ENCODE measurements around the gene SUPV3L1. TPM values are rescaled to one million over a fixed set of nuclear protein-coding genes. Genes with fewer than 3 reads are reported as not detected.

SUPV3L1 gene
- total RNA-seq, 3 donors from 2014 or later (not counting 1 experiment from before 2014, with no cell fraction given): 56.6 to 104 (median 67.1) TPM

DNA sequence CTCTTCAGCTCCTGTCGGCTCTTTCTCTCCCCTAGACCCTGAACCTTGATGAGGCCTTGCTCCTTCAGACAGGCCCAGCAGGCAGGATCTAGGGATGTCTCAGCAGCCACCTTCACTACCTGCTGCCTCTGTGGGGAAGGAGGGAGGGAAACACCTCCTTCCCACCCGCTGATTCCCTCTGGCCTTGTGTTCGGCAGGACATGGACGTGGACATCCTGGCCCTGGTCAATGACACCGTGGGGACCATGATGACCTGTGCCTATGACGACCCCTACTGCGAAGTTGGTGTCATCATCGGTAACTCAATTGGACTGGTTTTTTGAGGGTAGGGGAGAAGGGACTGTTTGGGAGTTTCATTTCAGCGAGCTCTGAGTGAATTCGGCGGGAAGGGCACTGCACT, 60.4 kb downstream of the SUPV3L1 start:
- H3K9me3 Mint-ChIP-seq: no peaks in the 10 kb centered on the region
- Histone ChIP-seq H3K9me3 (ENCODE audit: control insufficient read depth, insufficient read depth, low read length) (no peaks in the 10 kb centered on the region), H3K36me3 (ENCODE audit: control insufficient read depth, insufficient read depth, low read length) (no peaks in the 10 kb centered on the region), H3K4me1 (ENCODE audit: control insufficient read depth, insufficient read depth, low read length) (peaks cover 10% of the 10 kb centered on the region), H3K27ac (ENCODE audit: low read length) (no peak overlapping the region), H3K4me3 (ENCODE audit: low read length) (no peak overlapping the region), H3K27me3 (ENCODE audit: control insufficient read depth, insufficient read depth, low read length) (no peaks in the 10 kb centered on the region)
- no peak for ATAC-seq
- H3K4me3 Mint-ChIP-seq: no peak overlapping the region
- TF ChIP-seq, protein P1, sequence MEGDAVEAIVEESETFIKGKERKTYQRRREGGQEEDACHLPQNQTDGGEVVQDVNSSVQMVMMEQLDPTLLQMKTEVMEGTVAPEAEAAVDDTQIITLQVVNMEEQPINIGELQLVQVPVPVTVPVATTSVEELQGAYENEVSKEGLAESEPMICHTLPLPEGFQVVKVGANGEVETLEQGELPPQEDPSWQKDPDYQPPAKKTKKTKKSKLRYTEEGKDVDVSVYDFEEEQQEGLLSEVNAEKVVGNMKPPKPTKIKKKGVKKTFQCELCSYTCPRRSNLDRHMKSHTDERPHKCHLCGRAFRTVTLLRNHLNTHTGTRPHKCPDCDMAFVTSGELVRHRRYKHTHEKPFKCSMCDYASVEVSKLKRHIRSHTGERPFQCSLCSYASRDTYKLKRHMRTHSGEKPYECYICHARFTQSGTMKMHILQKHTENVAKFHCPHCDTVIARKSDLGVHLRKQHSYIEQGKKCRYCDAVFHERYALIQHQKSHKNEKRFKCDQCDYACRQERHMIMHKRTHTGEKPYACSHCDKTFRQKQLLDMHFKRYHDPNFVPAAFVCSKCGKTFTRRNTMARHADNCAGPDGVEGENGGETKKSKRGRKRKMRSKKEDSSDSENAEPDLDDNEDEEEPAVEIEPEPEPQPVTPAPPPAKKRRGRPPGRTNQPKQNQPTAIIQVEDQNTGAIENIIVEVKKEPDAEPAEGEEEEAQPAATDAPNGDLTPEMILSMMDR (IDR thresholded peaks at IDR 0.05): no peak
- 94% methylated on average over 11 of the region's 11 CpGs for WGBS (ENCODE audit: insufficient coverage)
- no peak for DNase-seq
- H3K27ac Mint-ChIP-seq: no peak overlapping the region
- no peaks in the 10 kb centered on the region for H3K36me3 Mint-ChIP-seq
- H3K27me3 Mint-ChIP-seq (ENCODE audit: low read depth in 2 of 2): no peaks in the 10 kb centered on the region
- intact Hi-C loops (cut with micrococcal nuclease): no loop called here
- peaks cover 7 to 19% of the 10 kb centered on the region in 2 donors for H3K4me1 Mint-ChIP-seq

DNA sequence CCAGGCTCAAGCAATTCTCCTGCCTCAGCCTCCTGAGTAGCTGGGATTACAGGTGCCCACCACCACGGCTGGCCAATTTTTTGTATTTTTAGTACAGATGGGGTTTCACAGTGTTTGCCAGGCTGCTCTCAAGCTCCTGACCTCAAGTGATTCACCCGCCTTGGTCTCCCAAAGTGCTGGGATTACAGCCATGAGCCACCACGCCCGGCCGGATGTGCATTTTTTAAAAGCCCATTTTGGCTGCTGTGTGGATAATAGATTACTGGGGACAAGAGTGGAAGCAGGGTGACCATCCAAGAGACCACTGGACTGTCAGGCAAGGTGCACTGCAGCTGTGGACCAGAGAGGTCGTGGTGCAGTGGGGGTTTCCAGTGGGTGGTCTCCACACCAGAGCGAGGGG, 61.5 kb downstream of the SUPV3L1 start:
- no peak overlapping the region for H3K4me3 ChIP-seq (ENCODE audit: low read length)
- ATAC-seq (no peak), DNase-seq (no peak)
- H3K9me3 ChIP-seq (ENCODE audit: control insufficient read depth, insufficient read depth, low read length): no peaks in the 10 kb centered on the region
- Mint-ChIP-seq H3K4me1 (peaks cover 7 to 19% of the 10 kb centered on the region in 2 donors), H3K9me3 (no peaks in the 10 kb centered on the region), H3K4me3 (no peak overlapping the region), H3K36me3 (no peaks in the 10 kb centered on the region), H3K27ac (no peak overlapping the region), H3K27me3 (ENCODE audit: low read depth in 2 of 2) (no peaks in the 10 kb centered on the region)
- WGBS (ENCODE audit: insufficient coverage): 88% methylated on average over 7 of the region's 7 CpGs
- peaks cover 10% of the 10 kb centered on the region for H3K4me1 ChIP-seq (ENCODE audit: control insufficient read depth, insufficient read depth, low read length)
- H3K36me3 ChIP-seq (ENCODE audit: control insufficient read depth, insufficient read depth, low read length): no peaks in the 10 kb centered on the region
- no peak overlapping the region for H3K27ac ChIP-seq (ENCODE audit: low read length)
- H3K27me3 ChIP-seq (ENCODE audit: control insufficient read depth, insufficient read depth, low read length): no peaks in the 10 kb centered on the region
- TF ChIP-seq, protein P1 (IDR thresholded peaks at IDR 0.05): no peak
- intact Hi-C loops (cut with micrococcal nuclease): no loop called here

DNA sequence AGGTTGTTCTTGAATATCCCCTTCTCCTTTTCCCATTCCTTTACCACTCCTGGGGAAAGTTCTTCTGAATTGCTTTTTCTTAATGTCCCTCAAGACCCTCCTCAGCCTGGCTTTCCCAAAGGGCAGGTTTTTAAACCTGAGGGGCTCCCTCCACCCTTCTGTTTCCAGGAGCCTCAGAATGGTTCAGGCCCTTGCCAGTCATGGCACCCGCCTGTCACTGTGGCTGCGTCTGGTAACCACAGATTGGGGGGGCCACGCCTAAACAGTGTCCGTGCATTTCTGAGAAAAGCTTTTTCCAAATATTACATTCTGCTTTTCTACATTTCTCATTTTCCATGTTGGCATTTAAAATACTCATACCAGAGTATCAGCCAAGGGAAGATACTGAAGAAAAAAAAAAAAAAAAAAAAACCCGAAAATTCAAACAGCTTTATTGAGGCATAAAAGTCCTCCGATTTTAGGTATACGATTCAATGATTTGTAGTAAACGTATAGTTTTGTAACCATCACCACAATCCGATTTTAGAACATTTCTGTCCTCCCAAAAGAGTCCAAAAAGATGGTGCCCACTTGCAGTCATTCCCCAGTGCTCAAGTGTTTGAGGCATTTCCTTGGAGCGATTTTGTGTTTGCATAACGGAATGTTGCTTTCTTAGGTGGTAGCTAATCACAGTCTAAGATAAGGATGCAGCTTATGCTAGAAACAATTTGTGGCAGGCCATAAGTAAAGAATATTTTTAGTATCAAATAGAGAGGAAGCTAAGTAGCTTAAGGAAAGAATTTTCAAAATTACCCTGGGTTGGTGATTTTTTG, 62.2 kb downstream of the SUPV3L1 start:
- intact Hi-C loops (cut with micrococcal nuclease): no loop called here
- no peaks in the 10 kb centered on the region for H3K9me3 Mint-ChIP-seq
- Histone ChIP-seq H3K9me3 (ENCODE audit: control insufficient read depth, insufficient read depth, low read length) (no peaks in the 10 kb centered on the region), H3K4me1 (ENCODE audit: control insufficient read depth, insufficient read depth, low read length) (peaks cover 10% of the 10 kb centered on the region), H3K27ac (ENCODE audit: low read length) (no peak overlapping the region), H3K27me3 (ENCODE audit: control insufficient read depth, insufficient read depth, low read length) (no peaks in the 10 kb centered on the region), H3K36me3 (ENCODE audit: control insufficient read depth, insufficient read depth, low read length) (no peaks in the 10 kb centered on the region), H3K4me3 (ENCODE audit: low read length) (no peak overlapping the region)
- H3K4me3 Mint-ChIP-seq: no peak overlapping the region
- ATAC-seq (no peak), DNase-seq (no peak)
- TF ChIP-seq, protein P1 (IDR thresholded peaks at IDR 0.05): no peak
- no peak overlapping the region for H3K27ac Mint-ChIP-seq
- WGBS (ENCODE audit: insufficient coverage): 80% methylated on average over 10 of the region's 11 CpGs
- H3K27me3 Mint-ChIP-seq (ENCODE audit: low read depth in 2 of 2): no peaks in the 10 kb centered on the region
- H3K36me3 Mint-ChIP-seq: no peaks in the 10 kb centered on the region
- peaks cover 6 to 18% of the 10 kb centered on the region in 2 donors for H3K4me1 Mint-ChIP-seq

DNA sequence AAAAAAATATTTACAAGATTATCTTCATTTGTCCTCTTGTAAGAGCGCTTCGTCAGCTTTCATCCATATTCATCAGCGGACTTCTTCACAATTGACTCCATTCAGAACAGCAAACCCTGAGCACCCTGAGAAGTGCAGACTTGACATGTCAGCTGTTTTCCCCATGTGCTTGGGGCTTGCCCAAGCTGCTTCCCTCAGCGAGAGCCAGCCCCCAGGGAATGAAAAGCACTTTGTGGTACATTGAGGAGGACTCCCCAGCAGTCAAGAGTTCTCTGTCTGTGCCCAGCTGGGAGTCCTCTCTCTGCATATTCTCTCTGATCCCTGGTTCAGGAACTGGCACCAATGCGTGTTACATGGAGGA, 62.8 kb downstream of the SUPV3L1 start:
- H3K9me3 ChIP-seq (ENCODE audit: control insufficient read depth, insufficient read depth, low read length): no peaks in the 10 kb centered on the region
- H3K27ac Mint-ChIP-seq: no peak overlapping the region
- no peak overlapping the region for H3K4me3 Mint-ChIP-seq
- peaks cover 6% of the 10 kb centered on the region for H3K4me1 ChIP-seq (ENCODE audit: control insufficient read depth, insufficient read depth, low read length)
- no peaks in the 10 kb centered on the region for H3K27me3 ChIP-seq (ENCODE audit: control insufficient read depth, insufficient read depth, low read length)
- no peaks in the 10 kb centered on the region for H3K36me3 Mint-ChIP-seq
- no peaks in the 10 kb centered on the region for H3K36me3 ChIP-seq (ENCODE audit: control insufficient read depth, insufficient read depth, low read length)
- TF ChIP-seq, protein P1 (IDR thresholded peaks at IDR 0.05): no peak
- DNase-seq (no peak), ATAC-seq (no peak)
- H3K4me1 Mint-ChIP-seq: peaks cover under 1 to 13% of the 10 kb centered on the region in 2 donors
- H3K27me3 Mint-ChIP-seq (ENCODE audit: low read depth in 2 of 2): no peaks in the 10 kb centered on the region
- H3K9me3 Mint-ChIP-seq: no peaks in the 10 kb centered on the region
- H3K4me3 ChIP-seq (ENCODE audit: low read length): no peak overlapping the region
- intact Hi-C loops (cut with micrococcal nuclease): no loop called here
- no peak overlapping the region for H3K27ac ChIP-seq (ENCODE audit: low read length)
- WGBS (ENCODE audit: insufficient coverage): 89% methylated on average over 5 of the region's 5 CpGs

All from natural killer cell (primary cell).